GM21360 (cell line): ENCODE results near the gene IER5.
"Not testable (repeated sequence)": the region's sequence is repeated elsewhere in the genome, so short reads cannot be mapped to it uniquely, and the experiment has no call there.

Experiments
- ATAC-seq: cut with Tn5 transposase; IDR thresholded peaks from one replicate; pipeline ENCODE4 v1.9.1; 2021; ENCODE audit warnings: mild to moderate bottlenecking, moderate library complexity; ENCODE audit not compliant: unreplicated experiment

Gene IER5

GRCh38 chr1:181113059-181113641 lies 24.6 kb downstream of the IER5 start:
- ATAC-seq: no peak

GRCh38 chr1:181114574-181115367 lies 26.3 kb downstream of the IER5 start:
- ATAC-seq: no peak

- ATAC-seq: no peak
Observed at GRCh38 chr1:181115368-181115684, 26.8 kb downstream of the IER5 start.

- not testable (repeated sequence) for ATAC-seq
Observed at GRCh38 chr1:181115971-181116370, 27.5 kb downstream of the IER5 start.

GRCh38 chr1:181116819-181117390 lies 28.4 kb downstream of the IER5 start:
- no peak for ATAC-seq

- ATAC-seq: no peak
Observed at GRCh38 chr1:181117648-181118449, 29.3 kb downstream of the IER5 start.

GRCh38 chr1:181119093-181119989 lies 30.8 kb downstream of the IER5 start:
- no peak for ATAC-seq

- ATAC-seq: no peak
Observed at GRCh38 chr1:181120924-181121323, 32.4 kb downstream of the IER5 start.

- no peak for ATAC-seq
Observed at GRCh38 chr1:181121498-181121897, 33.0 kb downstream of the IER5 start.

- ATAC-seq: no peak
Observed at GRCh38 chr1:181122222-181122621, 33.7 kb downstream of the IER5 start.

- no peak for ATAC-seq
Observed at GRCh38 chr1:181123173-181123572, 34.7 kb downstream of the IER5 start.

GRCh38 chr1:181124291-181124751 lies 35.8 kb downstream of the IER5 start:
- no peak for ATAC-seq

- ATAC-seq: no peak
Observed at GRCh38 chr1:181126289-181126688, 37.8 kb downstream of the IER5 start.

- no peak for ATAC-seq
Observed at GRCh38 chr1:181126871-181127587, 38.5 kb downstream of the IER5 start.

GRCh38 chr1:181127898-181128453 lies 39.5 kb downstream of the IER5 start:
- ATAC-seq: no peak

- peak; percentile 37 for ATAC-seq
Observed at GRCh38 chr1:181128592-181129497, 40.3 kb downstream of the IER5 start.

GRCh38 chr1:181129771-181130606 lies 41.5 kb downstream of the IER5 start:
- ATAC-seq: no peak
